GM23338 (cell line): Measurements from ENCODE around the gene C2CD5. TPM values are rescaled to one million over a fixed set of nuclear protein-coding genes. Genes with fewer than 3 reads are reported as not detected.

ENCODE experiments used
- ATAC-seq: fragments of 200-7000 bp; cut with Tn5 transposase; 3 replicates; pipeline ENCODE4 v1.9.1; 2020
- DNase-seq: peaks from one replicate; pipeline ENCODE4 v3.0.0-alpha.2; 2015; ENCODE audit warnings: low spot score
- H2AFZ ChIP-seq: fragments of 200-600 bp; sonication (generic); 2 replicates; pipeline ENCODE4 v1.8.0; 2016; ENCODE audit warnings: antibody characterized with exemption, mild to moderate bottlenecking, moderate library complexity
- H3F3A ChIP-seq: fragments of 200-600 bp; sonication (generic); replicated peaks from 2 replicates; pipeline ENCODE4 v1.8.0; 2017; ENCODE audit warnings: antibody characterized with exemption, mixed run types, low read depth
- H3K27ac ChIP-seq: fragments of 200-600 bp; sonication (generic); 2 replicates; pipeline ENCODE4 v1.6.1; 2016; ENCODE audit warnings: low read depth
- H3K27me3 ChIP-seq: fragments of 200-600 bp; sonication (generic); 2 replicates; pipeline ENCODE4 v1.8.0; 2016; ENCODE audit warnings: mild to moderate bottlenecking, mixed run types, moderate library complexity; ENCODE audit not compliant: insufficient read depth
- H3K36me3 ChIP-seq: fragments of 200-600 bp; sonication (generic); 2 replicates; pipeline ENCODE4 v1.8.0; 2016; ENCODE audit warnings: mild to moderate bottlenecking; ENCODE audit not compliant: insufficient read depth
- H3K4me1 ChIP-seq: fragments of 200-600 bp; sonication (generic); 2 replicates; pipeline ENCODE4 v1.8.0; 2016; ENCODE audit warnings: mild to moderate bottlenecking, moderate library complexity; ENCODE audit not compliant: insufficient read depth
- H3K4me2 ChIP-seq: fragments of 200-600 bp; sonication (generic); 2 replicates; pipeline ENCODE4 v1.7.1; 2017; ENCODE audit warnings: mixed run types
- H3K4me3 ChIP-seq: fragments of 200-600 bp; sonication (generic); 2 replicates; pipeline ENCODE4 v1.6.1; 2016; ENCODE audit warnings: mixed run types
- H3K79me2 ChIP-seq: fragments of 200-600 bp; sonication (generic); replicated peaks from 2 replicates; pipeline ENCODE4 v1.8.0; 2017; ENCODE audit warnings: mild to moderate bottlenecking; ENCODE audit not compliant: insufficient read depth
- H3K9me2 ChIP-seq: fragments of 200-600 bp; sonication (generic); 2 replicates; pipeline ENCODE4 v1.8.0; 2017; ENCODE audit not compliant: insufficient read depth
- H4K20me1 ChIP-seq: fragments of 200-600 bp; sonication (generic); replicated peaks from 2 replicates; pipeline ENCODE4 v1.8.0; 2017; ENCODE audit warnings: mild to moderate bottlenecking; ENCODE audit not compliant: insufficient read depth
- H3K27ac Mint-ChIP-seq: 2 replicates; pipeline ENCODE4 v1.8.0; 2020; ENCODE audit warnings: inconsistent platforms, mild to moderate bottlenecking, moderate library complexity, mixed read lengths
- H3K27me3 Mint-ChIP-seq: 3 replicates; pipeline ENCODE4 v1.8.0; 2022; ENCODE audit warnings: low read depth, mild to moderate bottlenecking, moderate library complexity, mixed read lengths, inconsistent platforms; ENCODE audit not compliant: insufficient read depth, poor library complexity
- H3K36me3 Mint-ChIP-seq: 3 replicates; pipeline ENCODE4 v1.8.0; 2021; ENCODE audit warnings: low read depth, mild to moderate bottlenecking, inconsistent platforms, moderate library complexity, mixed read lengths
- H3K4me1 Mint-ChIP-seq: 3 replicates; pipeline ENCODE4 v1.8.0; 2020; ENCODE audit warnings: mild to moderate bottlenecking, inconsistent platforms, mixed read lengths
- H3K4me3 Mint-ChIP-seq: 3 replicates; pipeline ENCODE4 v1.8.0; 2021; ENCODE audit warnings: moderate library complexity, mild to moderate bottlenecking, inconsistent platforms, mixed read lengths
- H3K9me3 Mint-ChIP-seq: 3 replicates; pipeline ENCODE4 v1.8.0; 2020; ENCODE audit warnings: moderate library complexity, mild to moderate bottlenecking, inconsistent platforms, mixed read lengths
- CREB1 ChIP-seq: fragments of 250-450 bp; sonication (Bioruptor Pico); IDR thresholded peaks from 2 replicates; pipeline ENCODE4 v1.5.0; 2020; ENCODE audit warnings: low read depth, mild to moderate bottlenecking, moderate library complexity
- EZH2 ChIP-seq: fragments of 200-600 bp; sonication (generic); IDR thresholded peaks from one replicate; pipeline ENCODE4 v1.8.0; 2017; ENCODE audit warnings: antibody characterized with exemption, mild to moderate bottlenecking, low read depth; ENCODE audit not compliant: unreplicated experiment
- EZH2phosphoT487 ChIP-seq: fragments of 200-600 bp; sonication (generic); IDR thresholded peaks from one replicate; pipeline ENCODE4 v1.8.1; 2018; ENCODE audit warnings: antibody characterized with exemption; ENCODE audit not compliant: unreplicated experiment
- JUNB ChIP-seq: IDR thresholded peaks from one replicate; pipeline ENCODE4 v1.6.1; 2016; ENCODE audit warnings: antibody characterized with exemption; ENCODE audit not compliant: unreplicated experiment
- POLR2AphosphoS5 ChIP-seq: IDR thresholded peaks from 2 replicates; pipeline ENCODE4 v1.6.1; 2016; ENCODE audit warnings: antibody characterized with exemption, low read depth
- ZNF331 ChIP-seq: fragments of 250-450 bp; sonication (Bioruptor Pico); IDR thresholded peaks from 2 replicates; pipeline ENCODE4 v1.5.0; 2020; ENCODE audit warnings: low read depth, mild to moderate bottlenecking, moderate library complexity
- ZNF462 ChIP-seq: fragments of 250-450 bp; sonication (Bioruptor Pico); IDR thresholded peaks from 2 replicates; pipeline ENCODE4 v1.5.0; 2020; ENCODE audit warnings: mild to moderate bottlenecking, moderate library complexity
- polyA plus RNA-seq: library from polyadenylated mRNA; unstranded; fragments of >200 nt; fragmentation: Nextera tagmentation; extraction: Ambion mirVana; gene quantifications from 2 replicates; pipeline ENCODE4 v1.2.1, GENCODE V29; 2016
- total RNA-seq: library from RNA; depleted of rRNA; stranded (reverse); fragments of >200 nt; shearing (Covaris generic); gene quantifications from 2 replicates; pipeline ENCODE4 v1.2.3, GENCODE V29; 2014
- TF ChIP-seq, protein P1 (sequence below): IDR thresholded peaks from one replicate; pipeline ENCODE4 v1.6.1; 2018; ENCODE audit warnings: antibody characterized with exemption; ENCODE audit not compliant: unreplicated experiment

The C2CD5 gene
- total and polyA plus RNA-seq, 2 experiments from 2014 or later: 22.0 to 68.6 TPM

DNA sequence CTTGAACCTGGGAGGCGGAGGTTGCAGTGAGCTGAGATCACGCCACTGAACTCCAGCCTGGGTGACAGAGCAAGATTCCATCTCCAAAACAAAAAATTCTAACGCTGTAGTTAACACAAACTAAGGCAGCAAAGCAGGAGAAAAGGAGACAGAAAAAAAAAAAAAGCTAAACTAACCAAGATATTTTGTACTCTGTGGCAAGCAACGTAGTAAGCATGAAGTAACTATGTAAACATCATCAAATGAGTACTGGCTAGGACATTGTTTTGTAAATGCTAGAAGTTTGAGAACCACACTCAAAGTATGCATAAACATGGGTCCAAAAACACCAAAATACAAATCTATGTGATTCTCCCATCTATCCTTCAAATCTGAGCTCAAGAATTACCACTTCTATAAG lies 44.2 kb downstream of the C2CD5 start (continued):
- no peak for TF ChIP-seq ZNF462 (CRISPR knock-in tag)
- no peak for TF ChIP-seq JUNB
- no peak for TF ChIP-seq EZH2

GRCh38 chr12:22499445-22499844 lies 44.9 kb downstream of the C2CD5 start:
- DNase-seq: peak; percentile 15
- peaks cover 14% of the 10 kb centered on the region for H3K4me1 Mint-ChIP-seq
- Histone ChIP-seq H3K27me3 (no peaks in the 10 kb centered on the region), H2AFZ (no peak overlapping the region), H3K9me2 (no peaks in the 10 kb centered on the region), H3K4me3 (no peak overlapping the region), H3K27ac (no peak overlapping the region), H3K4me2 (no peak overlapping the region), H3K4me1 (peaks cover 8% of the 10 kb centered on the region; the same call in 1 of the 2 replicates), H3F3A (no peaks in the 10 kb centered on the region), H3K36me3 (no peaks in the 10 kb centered on the region), H4K20me1 (no peaks in the 10 kb centered on the region), H3K79me2 (no peaks in the 10 kb centered on the region)
- H3K36me3 Mint-ChIP-seq: no peaks in the 10 kb centered on the region; the same call in 2 of the 3 replicates
- no peak overlapping the region for H3K4me3 Mint-ChIP-seq
- peak; percentile 68 for ATAC-seq
- no peak for TF ChIP-seq POLR2AphosphoS5
- no peak for TF ChIP-seq CREB1 (CRISPR knock-in tag)
- TF ChIP-seq, protein P1, sequence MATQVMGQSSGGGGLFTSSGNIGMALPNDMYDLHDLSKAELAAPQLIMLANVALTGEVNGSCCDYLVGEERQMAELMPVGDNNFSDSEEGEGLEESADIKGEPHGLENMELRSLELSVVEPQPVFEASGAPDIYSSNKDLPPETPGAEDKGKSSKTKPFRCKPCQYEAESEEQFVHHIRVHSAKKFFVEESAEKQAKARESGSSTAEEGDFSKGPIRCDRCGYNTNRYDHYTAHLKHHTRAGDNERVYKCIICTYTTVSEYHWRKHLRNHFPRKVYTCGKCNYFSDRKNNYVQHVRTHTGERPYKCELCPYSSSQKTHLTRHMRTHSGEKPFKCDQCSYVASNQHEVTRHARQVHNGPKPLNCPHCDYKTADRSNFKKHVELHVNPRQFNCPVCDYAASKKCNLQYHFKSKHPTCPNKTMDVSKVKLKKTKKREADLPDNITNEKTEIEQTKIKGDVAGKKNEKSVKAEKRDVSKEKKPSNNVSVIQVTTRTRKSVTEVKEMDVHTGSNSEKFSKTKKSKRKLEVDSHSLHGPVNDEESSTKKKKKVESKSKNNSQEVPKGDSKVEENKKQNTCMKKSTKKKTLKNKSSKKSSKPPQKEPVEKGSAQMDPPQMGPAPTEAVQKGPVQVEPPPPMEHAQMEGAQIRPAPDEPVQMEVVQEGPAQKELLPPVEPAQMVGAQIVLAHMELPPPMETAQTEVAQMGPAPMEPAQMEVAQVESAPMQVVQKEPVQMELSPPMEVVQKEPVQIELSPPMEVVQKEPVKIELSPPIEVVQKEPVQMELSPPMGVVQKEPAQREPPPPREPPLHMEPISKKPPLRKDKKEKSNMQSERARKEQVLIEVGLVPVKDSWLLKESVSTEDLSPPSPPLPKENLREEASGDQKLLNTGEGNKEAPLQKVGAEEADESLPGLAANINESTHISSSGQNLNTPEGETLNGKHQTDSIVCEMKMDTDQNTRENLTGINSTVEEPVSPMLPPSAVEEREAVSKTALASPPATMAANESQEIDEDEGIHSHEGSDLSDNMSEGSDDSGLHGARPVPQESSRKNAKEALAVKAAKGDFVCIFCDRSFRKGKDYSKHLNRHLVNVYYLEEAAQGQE: no peak
- TF ChIP-seq EZH2phosphoT487: no peak
- TF ChIP-seq ZNF331 (CRISPR knock-in tag): no peak
- no peaks in the 10 kb centered on the region for H3K9me3 Mint-ChIP-seq
- no peak overlapping the region; the same call in 1 of the 2 replicates for H3K27ac Mint-ChIP-seq
- H3K27me3 Mint-ChIP-seq: no peaks in the 10 kb centered on the region
